NCI-H187 (cell line): ENCODE results near the gene SND1.
A peak's percentile ranks its signal among the peaks of the same experiment; 100 is the strongest.

Source experiments
- DNase-seq, 2 experiments: peaks; one replicate each; lab custom pipeline; 2025; lab: John Stamatoyannopoulos, UW

Gene SND1

DNA sequence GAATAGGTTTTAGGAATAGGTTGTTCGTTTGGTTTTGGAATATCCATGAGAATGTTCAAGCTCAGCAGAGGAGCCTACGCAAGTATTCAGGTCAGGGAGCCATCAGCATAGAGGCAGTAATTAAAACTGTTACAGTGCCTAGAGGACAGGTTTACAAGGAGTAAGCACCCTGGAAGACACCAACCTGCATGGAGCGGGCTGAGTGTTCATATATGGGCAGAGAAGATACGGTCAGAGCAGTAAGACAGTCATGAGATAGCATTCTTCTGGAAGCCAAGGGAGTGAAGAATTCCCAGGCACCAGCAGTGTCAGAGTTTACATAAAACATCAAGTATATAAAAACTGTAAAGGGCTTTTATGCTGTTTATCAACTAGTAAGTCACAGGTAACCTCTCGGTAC, 282.7 kb downstream of the SND1 start:
- no peak for DNase-seq

DNA sequence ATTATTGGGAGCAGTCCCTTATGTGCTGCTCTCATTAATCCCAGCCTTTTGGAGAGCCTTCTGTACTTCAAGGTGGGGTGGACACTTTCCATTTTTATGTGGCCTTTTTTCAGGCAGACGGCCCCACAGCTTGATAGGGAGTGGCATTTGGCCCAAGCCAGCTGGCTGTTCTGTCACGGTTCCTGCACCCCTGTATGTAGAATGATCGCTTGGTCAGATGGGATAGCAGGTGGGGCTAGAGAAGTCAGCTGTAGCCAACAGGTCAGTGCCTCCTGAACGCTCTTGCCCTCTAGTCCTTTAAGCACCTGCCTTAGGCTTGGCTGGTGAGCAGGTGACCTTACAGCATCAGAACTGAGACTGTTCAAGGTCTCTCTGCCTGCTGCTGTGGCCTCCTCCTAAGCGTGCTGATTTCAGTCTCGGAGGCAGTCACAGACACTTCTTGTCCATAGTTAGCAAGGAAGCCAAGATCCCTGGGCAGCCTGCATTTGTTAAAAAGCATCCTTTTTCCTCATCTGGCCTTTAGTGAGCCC, 283.9 kb downstream of the SND1 start:
- peak in 1 of 2 experiments; percentile 23 for DNase-seq

DNA sequence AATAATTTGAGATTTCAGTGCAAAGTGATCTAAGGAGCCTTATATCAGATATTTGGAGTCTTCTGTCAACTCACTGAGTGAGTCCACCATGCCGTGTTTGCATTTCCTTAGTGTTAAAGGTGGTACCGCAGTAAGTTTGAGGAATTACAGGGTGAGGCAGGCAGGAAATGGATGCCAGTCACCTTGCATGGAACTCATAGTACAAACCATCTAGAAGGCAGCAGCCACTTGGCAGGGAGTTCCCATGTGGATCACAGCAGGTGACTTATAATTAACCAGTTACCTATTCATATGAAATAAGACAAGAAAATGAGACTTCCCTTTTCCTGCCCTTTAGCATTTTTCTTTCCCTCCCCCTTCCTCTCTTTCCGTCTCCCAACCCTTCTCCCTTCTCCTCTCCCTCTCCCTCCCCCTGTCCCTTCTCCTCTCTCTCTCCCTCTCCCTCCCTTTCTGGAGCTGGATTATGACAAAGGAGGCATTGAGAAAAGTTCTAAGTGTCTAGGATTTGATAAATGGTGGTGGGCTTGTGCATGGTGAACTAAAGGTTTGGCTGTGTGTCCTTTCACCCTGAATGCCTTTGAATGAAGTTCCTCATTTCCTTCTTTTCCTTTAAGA, 285.2 kb downstream of the SND1 start:
- DNase-seq = no peak

DNA sequence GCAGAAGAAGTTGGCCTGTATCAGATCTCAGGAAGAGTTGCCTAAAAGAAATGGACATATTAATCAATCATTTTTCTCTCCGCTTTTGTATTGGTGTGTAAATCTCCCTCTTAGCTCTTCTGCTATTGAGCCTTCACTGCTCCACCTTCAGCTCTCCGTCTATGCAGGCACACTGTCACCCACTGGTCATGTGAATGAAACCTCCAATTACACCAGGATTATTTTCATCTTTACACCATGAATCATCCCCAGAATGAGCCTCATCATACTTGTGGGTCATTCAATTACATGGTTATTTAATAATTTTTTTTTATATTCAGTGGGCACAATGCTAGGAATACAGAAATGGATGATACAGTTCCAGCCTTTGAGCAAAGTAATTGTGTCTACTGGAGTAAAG, 286.6 kb downstream of the SND1 start:
- no peak for DNase-seq

DNA sequence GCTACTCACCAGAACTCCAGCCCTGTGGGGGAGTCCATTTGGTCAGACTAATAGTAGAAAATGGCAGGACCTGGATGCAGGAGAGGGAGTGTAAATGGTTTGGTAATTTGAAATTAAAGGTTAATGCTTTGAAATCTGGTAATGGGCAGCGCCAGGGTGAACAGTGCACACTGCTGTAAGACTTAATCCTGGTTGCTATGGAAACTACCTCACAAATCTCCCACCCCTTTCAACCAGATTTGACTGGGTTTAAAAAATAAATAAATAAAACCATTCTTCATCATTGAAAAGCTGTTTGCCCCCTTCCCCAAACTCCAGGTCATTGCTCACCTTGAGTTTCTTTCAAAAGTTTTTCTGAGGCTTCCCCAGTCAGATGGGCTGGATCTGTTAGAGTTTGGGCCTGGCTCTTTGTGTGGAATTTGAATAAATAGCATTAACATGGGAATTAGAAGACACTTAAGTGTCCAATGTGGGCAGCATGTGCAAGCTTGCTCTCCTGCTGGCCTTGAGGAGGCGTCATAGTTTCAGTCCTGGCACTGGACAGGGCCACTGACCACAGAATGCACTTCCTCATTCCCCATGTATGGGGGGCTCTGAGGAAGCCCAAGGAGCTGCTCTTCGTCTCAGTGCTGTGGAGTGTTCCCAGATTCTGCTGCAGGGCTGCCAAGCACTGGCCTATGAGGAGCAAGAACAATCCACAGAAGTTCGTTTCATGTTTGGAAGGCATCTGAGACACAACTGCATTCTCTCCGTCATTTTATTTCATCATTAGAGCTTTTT, 288.6 kb downstream of the SND1 start:
- DNase-seq = no peak

DNA sequence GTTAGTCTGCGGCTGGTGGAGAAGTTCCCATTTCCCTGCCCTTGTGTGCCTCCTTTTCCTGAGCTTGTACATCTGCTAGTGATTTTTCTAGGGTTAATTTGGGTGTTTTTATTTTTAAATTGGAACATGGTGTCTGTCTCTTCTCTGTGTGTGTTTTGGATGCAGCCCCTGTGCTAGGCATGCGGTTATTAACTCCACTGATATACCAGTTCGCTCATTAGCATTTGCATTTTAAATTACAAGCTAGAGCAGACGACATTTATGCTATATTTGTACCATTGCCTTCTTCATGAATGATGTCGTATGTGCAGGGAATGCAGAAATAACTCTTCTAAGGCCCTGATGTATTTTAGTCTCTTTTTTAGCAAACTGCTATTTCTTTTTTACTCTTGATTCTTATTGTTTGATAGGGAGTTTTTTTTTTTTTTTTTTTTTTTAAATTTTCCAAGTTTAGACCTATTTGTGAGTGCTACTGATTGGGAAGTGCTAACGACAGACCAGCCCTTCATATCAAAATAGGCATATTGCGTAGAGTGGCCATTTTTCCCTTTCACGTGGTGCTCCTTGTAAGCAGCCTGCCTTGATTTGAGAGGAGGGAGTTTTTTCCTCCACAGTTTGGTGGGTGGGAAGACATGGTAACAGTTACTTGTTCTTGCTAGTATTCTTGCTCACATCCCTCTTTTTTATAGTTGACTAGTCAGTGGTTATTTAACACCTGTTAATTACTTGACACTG, 289.6 kb downstream of the SND1 start:
- DNase-seq = no peak

DNA sequence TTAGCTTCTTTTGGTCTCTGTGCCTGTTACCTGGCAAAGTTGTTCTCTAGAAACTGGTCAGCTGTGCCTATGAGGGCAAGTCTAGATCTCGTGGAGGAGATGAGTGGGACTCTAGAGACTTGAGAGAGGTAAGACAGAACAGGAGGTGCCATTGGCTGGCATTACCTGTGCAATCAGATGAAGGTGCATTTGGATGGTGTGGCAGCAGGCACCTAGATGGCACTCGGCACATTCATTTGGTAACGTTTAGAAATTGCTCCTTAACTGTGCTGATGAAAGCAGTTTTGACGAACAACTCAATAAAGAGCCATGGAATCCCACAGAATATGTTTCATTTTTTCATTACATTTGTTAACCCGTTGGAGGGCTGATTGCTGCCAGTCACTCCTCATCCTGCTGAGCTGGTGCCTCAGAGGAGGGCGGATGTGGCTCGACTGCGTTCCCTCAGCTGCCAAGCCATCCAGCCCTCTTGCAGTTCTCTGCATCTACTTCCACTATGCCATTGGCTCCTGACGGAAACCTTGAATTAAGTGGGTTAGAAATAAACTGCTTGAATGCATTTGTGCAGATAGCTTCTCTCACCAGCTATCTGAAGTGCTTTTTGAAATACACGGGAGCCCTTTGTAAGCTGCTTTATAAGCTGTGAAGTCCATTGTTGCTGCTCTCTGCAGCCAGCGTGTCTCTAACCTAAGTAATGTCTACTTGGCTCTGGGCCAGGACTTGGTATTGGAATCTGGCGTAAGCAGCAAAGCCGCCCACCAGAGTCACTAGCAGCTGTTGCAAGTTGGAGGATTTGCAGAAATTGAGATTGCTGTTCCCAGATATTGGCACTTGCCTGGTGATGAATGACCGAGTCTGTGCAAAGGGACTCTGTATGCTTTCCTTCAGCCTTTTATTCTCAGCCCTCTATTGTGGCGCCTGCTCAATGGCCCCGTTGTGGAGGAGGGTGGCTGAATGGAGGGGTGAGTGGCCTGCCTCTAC, 291.8 kb downstream of the SND1 start:
- peak; percentile 88 to 90 for DNase-seq

DNA sequence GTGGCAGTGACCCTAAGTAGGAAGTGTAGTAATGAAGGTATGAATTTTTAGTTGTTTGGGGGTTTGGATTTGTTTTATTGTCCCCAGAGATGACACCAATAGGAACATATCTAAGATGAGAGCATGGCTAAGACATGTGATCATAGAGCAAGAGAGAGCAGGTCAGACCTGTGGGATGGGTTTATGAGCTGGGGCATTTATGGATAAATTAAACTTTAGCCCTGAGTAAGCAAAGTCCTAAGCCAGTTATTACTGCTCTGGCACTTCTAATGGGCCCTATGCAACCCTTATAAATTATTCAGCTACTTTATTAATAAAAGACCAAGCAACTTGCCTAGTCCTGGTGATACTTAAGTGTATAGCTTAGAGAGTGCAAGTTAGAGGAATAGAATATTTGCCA, 294.1 kb downstream of the SND1 start:
- DNase-seq = no peak

DNA sequence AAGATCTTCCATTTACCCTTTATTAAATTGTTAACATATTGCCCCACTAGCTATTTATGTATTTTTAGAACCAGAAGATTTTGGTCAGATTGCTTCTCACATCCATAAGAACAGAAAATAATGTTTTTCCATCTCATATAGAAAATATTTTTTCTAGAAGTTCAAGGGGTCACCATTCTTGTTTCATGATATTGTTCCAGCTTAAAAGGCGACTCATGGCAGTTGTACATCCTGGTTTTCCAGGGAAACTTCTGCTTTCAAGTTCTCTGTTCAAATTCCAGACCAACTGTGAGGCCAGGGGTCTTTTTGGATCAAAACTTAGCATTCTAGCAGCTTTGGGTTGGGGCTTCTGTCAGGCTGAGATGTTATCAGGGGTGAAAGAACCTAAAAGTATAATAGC, 294.9 kb downstream of the SND1 start:
- DNase-seq = no peak

DNA sequence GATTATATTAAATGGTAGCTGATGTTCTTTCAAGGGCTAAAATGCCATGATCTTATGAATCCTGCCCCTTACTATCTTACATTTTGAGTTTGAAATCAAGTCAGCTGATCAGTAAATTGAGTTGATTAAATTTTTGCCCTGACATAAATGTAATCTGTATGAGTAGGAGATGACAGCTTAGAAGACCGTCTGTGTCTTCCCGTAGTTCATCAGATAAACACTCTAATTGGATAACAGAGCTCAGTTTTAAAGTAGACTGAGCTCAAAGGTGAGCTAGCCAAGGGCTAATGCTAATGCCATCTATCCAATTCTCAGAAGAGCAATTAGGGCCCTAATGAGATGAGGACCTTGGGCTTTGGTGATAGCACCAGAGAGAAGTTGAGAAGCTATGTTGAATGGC, 296.3 kb downstream of the SND1 start:
- DNase-seq = no peak

DNA sequence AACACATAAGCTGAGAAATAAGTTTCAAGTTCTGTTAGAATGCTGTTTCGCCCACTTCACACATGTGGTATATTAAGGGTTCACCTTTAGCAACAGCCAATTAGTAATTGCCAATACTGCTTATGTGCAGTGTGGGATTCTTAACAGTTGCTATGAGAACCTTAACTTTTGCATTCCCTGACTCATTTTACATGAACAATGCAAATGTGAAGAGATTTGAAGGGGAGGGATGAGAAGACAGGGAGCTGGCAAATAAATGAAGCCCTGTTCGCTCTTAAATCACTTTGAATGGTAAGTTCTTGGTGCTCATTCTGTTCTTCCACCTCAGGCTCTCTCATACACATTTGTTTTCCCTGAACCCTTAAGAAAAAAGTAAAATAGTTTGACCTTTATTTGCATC, 296.9 kb downstream of the SND1 start:
- DNase-seq = no peak

DNA sequence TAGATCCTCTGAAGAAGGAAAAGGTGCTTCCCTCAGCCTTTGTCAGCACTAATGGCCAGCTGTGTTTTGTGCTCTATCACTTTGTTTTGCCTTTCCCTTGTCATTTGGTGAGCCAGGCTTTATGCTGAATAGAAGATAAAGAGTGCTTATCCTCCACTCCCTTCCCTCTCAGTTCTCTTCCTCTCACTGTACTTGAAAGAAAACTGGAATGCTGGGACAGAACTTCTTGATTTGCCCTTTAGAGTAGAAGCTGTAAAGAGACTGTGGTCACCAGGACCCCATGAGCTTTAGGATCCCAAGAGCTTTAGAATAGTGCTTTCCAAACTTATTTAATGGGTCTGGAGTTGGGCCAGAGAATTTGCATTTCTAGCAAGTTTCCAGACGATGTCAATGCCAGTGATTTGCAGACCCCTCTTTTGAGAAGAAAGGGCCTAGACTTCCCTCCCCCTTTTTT, 297.8 kb downstream of the SND1 start:
- no peak for DNase-seq

DNA sequence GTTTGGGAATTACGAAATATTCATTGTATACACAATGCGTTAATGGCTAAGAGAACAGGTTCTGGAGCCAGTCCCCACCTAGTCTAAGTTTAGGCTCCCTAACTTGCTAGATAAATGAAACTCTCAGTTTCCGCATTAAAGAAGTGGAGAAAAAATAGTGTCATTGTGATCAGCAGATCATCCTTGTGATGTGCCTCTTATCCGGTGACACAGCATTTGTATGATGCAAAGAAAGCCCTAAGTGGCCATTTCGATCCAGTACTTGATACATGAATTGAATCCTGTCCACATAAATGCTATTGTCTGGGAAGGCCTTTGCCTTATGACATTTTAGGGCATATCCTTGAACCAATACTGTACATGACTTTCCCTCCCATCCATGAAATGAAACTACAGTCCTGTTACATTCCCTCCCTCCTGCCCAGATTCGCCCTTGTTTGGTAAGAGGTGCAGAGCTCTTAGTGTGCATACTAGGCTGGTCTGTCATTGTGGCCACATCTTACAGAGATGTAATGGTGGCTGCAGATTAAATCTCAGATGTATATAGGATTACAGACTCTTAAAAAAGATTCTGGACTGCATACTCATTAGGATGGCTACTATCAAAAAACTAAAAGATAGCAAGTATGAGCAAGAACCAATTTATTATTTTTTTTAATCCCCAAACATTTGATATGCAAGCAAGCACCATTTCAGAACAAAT, 298.4 kb downstream of the SND1 start:
- DNase-seq = no peak

DNA sequence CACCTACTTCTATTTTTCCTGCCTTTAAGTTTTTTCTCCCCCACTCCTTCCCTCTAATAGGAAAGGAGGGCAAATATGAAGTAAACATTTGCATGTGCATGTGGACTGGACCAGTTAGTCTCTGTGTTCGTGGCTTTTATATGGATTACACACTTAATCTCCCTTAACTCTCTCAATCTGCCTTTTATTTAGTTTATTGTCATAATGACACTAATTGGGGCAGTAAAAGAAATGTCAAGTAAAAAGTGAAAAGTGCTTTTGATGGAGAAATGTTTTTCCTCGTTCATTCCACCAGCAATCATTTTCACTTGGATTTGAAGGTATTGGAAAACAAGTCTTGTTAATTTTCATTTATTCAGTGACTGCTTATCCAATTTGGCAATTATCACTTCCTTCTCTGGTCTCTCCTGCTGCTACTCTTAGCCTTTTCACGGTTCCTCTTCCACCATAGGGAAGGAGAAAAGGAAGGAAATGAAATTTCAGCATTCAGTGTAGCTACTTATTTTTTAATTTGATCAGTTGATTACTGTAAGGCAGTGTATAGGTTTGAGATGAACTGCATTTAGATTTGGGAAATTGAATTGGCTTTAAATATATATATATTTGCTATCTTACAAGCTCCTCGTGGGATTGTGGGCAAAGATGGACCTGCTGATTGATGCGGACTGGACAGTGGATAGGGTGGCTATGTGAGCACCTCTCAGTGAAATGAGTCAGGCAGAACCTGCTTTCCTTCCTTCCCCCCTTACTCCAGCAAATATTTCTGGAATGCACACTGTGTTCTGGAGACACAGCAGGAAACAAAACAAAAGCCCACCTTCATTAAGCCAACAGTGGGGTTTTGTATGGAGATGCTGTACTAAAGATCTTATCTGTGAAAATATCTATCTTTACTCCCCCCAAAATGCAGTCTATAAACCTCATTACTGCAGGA, 301.7 kb downstream of the SND1 start:
- no peak for DNase-seq

DNA sequence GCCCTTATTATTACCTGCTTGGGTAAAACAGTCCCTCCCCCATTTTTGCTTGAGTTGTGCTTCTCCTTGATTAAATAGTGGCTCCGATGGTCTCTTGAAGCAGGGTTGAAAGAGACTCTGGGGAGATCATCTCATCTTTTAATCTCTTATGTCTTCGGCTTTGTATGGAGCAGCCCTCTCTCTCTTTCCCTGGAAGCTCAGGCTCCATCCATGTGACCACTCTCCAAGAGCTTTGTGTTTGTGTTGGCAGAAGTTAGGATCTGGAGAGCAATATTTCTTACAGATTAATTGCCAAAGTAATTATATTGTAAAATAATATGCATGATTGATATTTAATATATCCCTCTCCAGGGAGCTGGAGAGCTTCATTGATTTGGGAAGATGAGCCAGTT, 302.4 kb downstream of the SND1 start:
- DNase-seq = no peak

DNA sequence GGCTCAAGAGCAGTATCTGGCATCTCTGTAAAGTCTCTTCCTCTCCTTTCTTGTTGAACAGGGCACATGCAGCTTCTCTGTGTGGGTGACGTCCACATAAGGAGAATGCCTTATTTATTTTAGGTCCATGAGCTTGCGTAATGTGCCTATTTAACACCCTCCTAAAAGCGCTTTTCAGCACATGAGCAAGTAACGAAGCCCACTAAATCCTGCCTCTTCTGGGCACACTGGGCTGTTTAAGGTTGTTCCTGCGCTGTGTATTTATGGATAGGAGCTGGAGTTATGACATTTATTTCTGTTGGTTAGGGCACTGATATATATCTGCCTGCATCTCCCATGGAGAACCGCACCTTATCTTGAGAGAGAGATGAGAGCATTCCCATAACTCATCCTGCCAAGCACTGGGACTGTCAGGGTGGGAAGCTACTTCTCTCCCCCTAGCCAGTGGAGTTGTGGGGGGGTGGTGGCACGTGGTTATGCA, 303.1 kb downstream of the SND1 start:
- DNase-seq = no peak

DNA sequence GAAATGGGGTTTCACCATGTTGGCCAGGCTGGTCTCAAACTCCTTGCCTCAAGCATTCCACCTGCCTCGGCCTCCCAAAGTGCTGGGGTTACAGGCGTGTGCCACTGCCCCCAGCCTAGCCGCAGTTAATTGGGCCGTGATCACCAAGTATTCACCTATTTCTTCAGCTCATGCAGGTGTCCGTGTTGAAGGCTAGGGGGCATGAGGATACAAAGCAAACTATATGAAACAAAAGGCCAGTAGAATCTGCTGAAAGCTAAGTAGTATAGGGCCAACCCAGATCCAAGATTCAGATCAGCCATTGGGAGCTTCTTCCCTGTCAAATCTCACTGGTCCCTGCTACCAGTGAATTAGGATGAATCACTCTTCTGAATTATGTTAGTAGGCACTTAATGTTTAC, 305.9 kb downstream of the SND1 start:
- no peak for DNase-seq

DNA sequence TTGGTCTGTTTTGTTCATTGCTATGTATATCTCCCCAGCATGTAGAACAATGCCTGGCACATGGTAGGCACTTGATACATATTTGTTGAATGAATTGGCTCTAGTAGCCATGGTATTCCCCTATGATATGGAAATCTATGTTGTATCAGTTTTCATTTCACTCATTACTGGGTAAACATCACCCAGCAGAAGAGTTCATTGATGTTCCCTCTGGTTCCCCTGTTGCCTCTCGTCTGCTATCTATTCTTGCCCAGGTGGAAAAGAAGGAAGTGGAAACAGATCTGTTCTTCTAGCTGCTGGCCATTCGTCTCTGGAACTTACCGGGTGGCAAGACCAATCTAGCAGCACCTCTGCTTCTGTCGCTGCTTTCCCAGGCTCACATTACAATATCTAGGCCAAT, 307.8 kb downstream of the SND1 start:
- no peak for DNase-seq

DNA sequence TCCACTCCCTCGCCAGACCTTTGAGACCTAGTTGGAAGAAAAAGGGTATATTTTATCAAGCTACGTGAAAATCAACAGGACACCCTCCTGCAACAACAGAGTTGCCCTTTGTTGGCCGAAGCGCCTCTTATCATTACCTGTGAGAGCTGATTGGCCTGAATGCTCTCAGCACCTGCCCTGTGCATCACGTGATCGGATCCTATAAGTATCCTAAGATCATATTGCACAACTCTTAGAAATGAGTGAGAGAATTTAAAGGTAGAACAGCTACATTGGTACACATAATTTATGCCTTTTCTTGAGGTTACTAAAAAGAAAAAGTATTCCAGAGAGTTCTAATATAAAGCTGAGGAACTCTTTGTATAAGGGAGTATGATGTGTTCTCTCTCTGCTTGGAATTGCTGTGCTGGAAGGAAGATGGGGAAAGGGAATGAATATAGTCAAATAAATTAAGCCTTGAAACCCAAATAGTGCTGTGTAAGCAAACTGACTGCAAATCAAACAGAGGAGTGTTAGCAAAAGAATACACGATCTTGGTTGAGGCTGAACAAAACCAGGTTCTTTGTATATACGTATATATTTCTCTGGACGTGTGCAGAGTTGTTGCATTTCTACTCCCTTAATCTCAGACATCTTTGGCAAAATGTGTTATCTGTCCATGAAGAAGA, 309.9 kb downstream of the SND1 start:
- DNase-seq = peak; percentile 63 to 71
